ENCODE data around the gene TAP2.

TAP2 gene

GRCh38 chr6:32847004-32847403 lies 8.5 kb upstream of the TAP2 start:
- TF ChIP-seq YY1 (IDR thresholded peaks at IDR 0.05; ENCODE audit: insufficient read depth, insufficient read length) (no peak), SUZ12 (IDR thresholded peaks at IDR 0.05; ENCODE audit: extremely low read depth, insufficient read depth, insufficient read length) (no peak), ZNF274 (IDR thresholded peaks at IDR 0.05; ENCODE audit: low read depth, low read length) (no peak)
- Histone ChIP-seq H3K4me3 (ENCODE audit: insufficient read length, low read depth) (no peak overlapping the region), H3K27me3 (ENCODE audit: insufficient read depth, insufficient read length) (peaks cover 76% of the 10 kb centered on the region), H3K9me3 (ENCODE audit: insufficient read depth, low read length) (no peaks in the 10 kb centered on the region; the same call in 1 of the 2 replicates), H3K9ac (ENCODE audit: insufficient read length, low read depth) (no peak overlapping the region), H3K36me3 (ENCODE audit: insufficient read depth, insufficient read length, low read length) (no peaks in the 10 kb centered on the region), H3K4me1 (ENCODE audit: insufficient read depth, insufficient read length) (peaks cover 2% of the 10 kb centered on the region)
- DNase-seq (ENCODE audit: low read depth, low spot score): no peak

DNA sequence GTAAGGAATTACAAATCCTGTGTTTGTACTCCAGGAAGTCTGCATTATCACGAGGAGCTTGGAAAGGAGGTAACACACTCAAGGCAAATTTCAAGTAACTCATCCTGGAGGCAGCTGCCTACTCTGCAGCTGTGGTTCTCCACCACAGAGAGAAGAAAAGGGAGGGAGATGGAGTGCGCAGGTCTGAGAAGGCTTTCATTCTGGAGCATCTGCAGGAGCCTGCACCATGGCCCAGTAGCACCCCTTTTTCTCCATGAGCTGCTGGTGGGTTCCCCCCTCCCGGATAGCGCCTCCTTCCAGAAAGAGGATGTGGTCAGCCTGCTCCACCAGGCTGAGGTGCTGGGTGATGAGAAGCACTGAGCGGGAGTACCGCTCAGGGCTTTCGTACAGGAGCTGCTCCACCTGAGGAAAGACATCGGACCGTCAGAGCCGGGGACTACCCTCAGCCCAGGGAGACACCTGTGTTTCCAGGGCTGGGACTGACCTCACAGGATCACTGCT lies 6.9 kb upstream of the TAP2 start:
- H3K36me3 ChIP-seq (ENCODE audit: insufficient read depth, insufficient read length, low read length): no peaks in the 10 kb centered on the region
- H3K27me3 ChIP-seq (ENCODE audit: insufficient read depth, insufficient read length): peaks cover 74% of the 10 kb centered on the region
- no peak overlapping the region for H3K9ac ChIP-seq (ENCODE audit: insufficient read length, low read depth)
- no peak for DNase-seq (ENCODE audit: low read depth, low spot score)
- peaks cover 2% of the 10 kb centered on the region for H3K4me1 ChIP-seq (ENCODE audit: insufficient read depth, insufficient read length)
- no peak for TF ChIP-seq YY1 (IDR thresholded peaks at IDR 0.05; ENCODE audit: insufficient read depth, insufficient read length)
- TF ChIP-seq ZNF274 (IDR thresholded peaks at IDR 0.05; ENCODE audit: low read depth, low read length): no peak
- no peaks in the 10 kb centered on the region; the same call in 1 of the 2 replicates for H3K9me3 ChIP-seq (ENCODE audit: insufficient read depth, low read length)
- no peak overlapping the region for H3K4me3 ChIP-seq (ENCODE audit: insufficient read length, low read depth)

DNA sequence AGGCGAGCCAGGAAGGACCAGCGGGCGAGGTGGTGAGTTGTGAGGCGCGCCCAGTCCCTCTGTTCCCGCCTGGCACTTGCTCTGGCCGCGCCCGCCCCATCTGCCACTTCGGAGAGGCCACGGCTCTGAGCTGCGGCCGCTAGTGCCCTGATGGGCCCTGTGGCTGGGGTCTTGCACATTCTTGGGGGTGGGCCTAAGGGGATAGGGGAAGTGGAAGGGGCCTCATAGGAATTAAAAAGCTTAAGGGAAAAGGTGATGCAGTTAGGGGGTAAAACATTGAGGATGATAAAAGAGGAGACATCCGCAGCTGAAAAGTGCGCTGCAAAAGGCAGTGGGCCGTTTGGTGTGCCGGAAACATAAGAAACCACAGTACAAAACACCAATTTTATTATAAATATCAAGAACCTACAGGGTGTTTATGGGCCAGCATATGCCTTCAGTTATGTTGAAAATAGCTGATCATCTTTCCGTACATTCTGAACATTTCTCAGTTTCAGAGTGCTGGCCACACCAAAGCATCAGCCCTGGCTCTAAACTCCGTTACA lies 6.4 kb upstream of the TAP2 start:
- Histone ChIP-seq H3K36me3 (ENCODE audit: insufficient read depth, insufficient read length, low read length) (no peaks in the 10 kb centered on the region), H3K27me3 (ENCODE audit: insufficient read depth, insufficient read length) (peaks cover 73% of the 10 kb centered on the region), H3K9ac (ENCODE audit: insufficient read length, low read depth) (no peak overlapping the region), H3K9me3 (ENCODE audit: insufficient read depth, low read length) (no peaks in the 10 kb centered on the region; the same call in 1 of the 2 replicates), H3K4me3 (ENCODE audit: insufficient read length, low read depth) (peak overlapping the region; percentile 50), H3K4me1 (ENCODE audit: insufficient read depth, insufficient read length) (peaks cover 2% of the 10 kb centered on the region)
- TF ChIP-seq SUZ12 (IDR thresholded peaks at IDR 0.05; ENCODE audit: extremely low read depth, insufficient read depth, insufficient read length) (no peak), ZNF274 (IDR thresholded peaks at IDR 0.05; ENCODE audit: low read depth, low read length) (no peak), YY1 (IDR thresholded peaks at IDR 0.05; ENCODE audit: insufficient read depth, insufficient read length) (no peak)
- no peak for DNase-seq (ENCODE audit: low read depth, low spot score)

DNA sequence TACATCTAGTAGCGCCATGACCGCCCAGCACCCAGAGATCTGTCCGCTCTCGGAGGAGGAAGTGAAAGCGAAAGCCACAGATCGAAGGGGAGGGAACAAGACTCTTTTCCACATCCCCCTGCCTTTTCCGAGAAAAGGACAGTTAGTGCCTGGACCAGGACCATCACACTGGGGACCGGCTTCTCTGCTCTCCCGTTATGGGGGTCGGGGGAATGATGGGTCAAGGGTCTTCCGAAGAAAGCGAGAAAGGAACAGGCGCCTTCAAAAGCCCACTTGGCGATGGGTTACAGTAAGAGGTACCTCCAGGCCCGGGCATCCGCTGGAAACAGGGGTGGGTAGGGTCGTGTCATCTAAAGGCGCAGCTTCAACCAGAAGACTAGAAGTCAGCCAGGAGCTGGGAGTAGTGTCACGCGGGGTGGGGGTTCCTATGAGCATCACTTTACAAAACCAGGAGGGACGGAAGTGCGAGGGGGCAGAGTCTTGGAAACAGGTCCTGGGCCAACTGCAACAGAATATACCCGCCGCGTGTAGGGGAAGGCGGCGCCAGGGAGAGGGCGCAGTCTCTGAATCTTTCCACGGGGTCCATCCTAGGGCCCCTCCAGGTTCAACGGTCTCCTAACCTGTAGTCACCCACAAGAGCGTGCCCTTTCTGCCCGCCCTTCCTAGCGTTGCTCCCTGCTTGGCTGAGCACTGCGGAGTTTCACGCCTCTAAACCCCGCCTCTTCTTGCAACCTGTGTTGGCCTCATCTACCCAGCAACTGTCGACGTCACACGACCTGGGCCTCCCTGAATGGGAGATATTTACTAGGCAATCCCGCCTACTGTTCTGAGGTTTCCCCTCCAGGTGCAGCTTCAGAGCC lies 5.7 kb upstream of the TAP2 start, which contains the start of gene PSMB8:
PSMB8 (minus strand) TSS at position 69 of the 860 bp plus-strand sequence; CDS start at position 18, 51 bp downstream.
- H3K4me3 ChIP-seq (ENCODE audit: insufficient read length, low read depth): peak within 1 kb of the TSS; percentile 50
- no peaks in the 10 kb centered on the region; the same call in 1 of the 2 replicates for H3K9me3 ChIP-seq (ENCODE audit: insufficient read depth, low read length)
- TF ChIP-seq YY1 (IDR thresholded peaks at IDR 0.05; ENCODE audit: insufficient read depth, insufficient read length) (no peak), SUZ12 (IDR thresholded peaks at IDR 0.05; ENCODE audit: extremely low read depth, insufficient read depth, insufficient read length) (no peak), ZNF274 (IDR thresholded peaks at IDR 0.05; ENCODE audit: low read depth, low read length) (no peak)
- H3K36me3 ChIP-seq (ENCODE audit: insufficient read depth, insufficient read length, low read length): no peaks in the 10 kb centered on the region
- peak within 1 kb of the TSS; percentile 64 for H3K9ac ChIP-seq (ENCODE audit: insufficient read length, low read depth)
- peaks cover 2% of the 10 kb centered on the region for H3K4me1 ChIP-seq (ENCODE audit: insufficient read depth, insufficient read length)
- peak; percentile 72 for DNase-seq (ENCODE audit: low read depth, low spot score)
- peaks cover 71% of the 10 kb centered on the region for H3K27me3 ChIP-seq (ENCODE audit: insufficient read depth, insufficient read length)

DNA sequence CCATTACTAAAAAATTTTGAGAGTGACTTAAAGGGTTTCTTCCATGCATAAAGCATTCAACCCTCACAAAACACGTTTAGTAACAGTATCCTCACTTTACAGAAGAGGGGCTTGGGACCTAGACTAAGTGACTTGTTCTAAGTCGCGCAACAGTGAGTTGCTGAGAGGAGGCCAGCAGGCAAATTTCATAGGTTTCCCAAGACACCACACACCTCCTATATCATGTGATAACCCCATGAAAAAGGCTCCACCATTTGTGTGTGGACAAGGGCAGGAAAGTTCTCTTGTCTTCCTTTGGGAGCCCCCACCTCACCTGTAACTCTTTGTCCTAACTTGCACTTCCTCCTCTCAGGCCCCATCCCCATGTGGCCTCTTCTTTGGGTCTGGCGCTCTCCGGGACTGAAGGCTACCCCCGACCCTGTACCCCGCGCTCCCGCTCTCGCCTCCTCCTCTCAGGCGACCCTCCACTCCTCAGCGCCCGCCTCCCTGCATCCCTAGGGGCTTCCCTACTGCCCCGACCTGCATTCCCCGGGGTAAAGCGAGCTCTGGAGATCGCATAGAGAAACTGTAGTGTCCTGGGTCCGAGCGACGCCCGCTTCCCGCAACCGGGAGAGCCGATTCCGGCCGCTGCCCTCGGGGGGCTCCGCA lies 4.9 kb upstream of the TAP2 start:
- no peaks in the 10 kb centered on the region for H3K36me3 ChIP-seq (ENCODE audit: insufficient read depth, insufficient read length, low read length)
- peaks cover 67% of the 10 kb centered on the region for H3K27me3 ChIP-seq (ENCODE audit: insufficient read depth, insufficient read length)
- H3K4me1 ChIP-seq (ENCODE audit: insufficient read depth, insufficient read length): peaks cover 2% of the 10 kb centered on the region

GRCh38 chr6:32842690-32843089 lies 4.2 kb upstream of the TAP2 start:
- H3K36me3 ChIP-seq (ENCODE audit: insufficient read depth, insufficient read length, low read length): no peaks in the 10 kb centered on the region
- DNase-seq (ENCODE audit: low read depth, low spot score): no peak
- peaks cover 2% of the 10 kb centered on the region for H3K4me1 ChIP-seq (ENCODE audit: insufficient read depth, insufficient read length)
- TF ChIP-seq YY1 (IDR thresholded peaks at IDR 0.05; ENCODE audit: insufficient read depth, insufficient read length) (no peak), SUZ12 (IDR thresholded peaks at IDR 0.05; ENCODE audit: extremely low read depth, insufficient read depth, insufficient read length) (no peak), ZNF274 (IDR thresholded peaks at IDR 0.05; ENCODE audit: low read depth, low read length) (no peak)
- H3K27me3 ChIP-seq (ENCODE audit: insufficient read depth, insufficient read length): peaks cover 64% of the 10 kb centered on the region
- no peak overlapping the region for H3K4me3 ChIP-seq (ENCODE audit: insufficient read length, low read depth)
- H3K9ac ChIP-seq (ENCODE audit: insufficient read length, low read depth): no peak overlapping the region
- H3K9me3 ChIP-seq (ENCODE audit: insufficient read depth, low read length): no peaks in the 10 kb centered on the region; the same call in 1 of the 2 replicates

More for the DNA sequence above, 4.9 kb upstream of the TAP2 start:
- Histone ChIP-seq H3K4me3 (ENCODE audit: insufficient read length, low read depth) (peak overlapping the region; percentile 50), H3K9me3 (ENCODE audit: insufficient read depth, low read length) (no peaks in the 10 kb centered on the region; the same call in 1 of the 2 replicates), H3K9ac (ENCODE audit: insufficient read length, low read depth) (peak overlapping the region; percentile 64)
- no peak for DNase-seq (ENCODE audit: low read depth, low spot score)
- TF ChIP-seq SUZ12 (IDR thresholded peaks at IDR 0.05; ENCODE audit: extremely low read depth, insufficient read depth, insufficient read length) (peak; percentile 47), YY1 (IDR thresholded peaks at IDR 0.05; ENCODE audit: insufficient read depth, insufficient read length) (no peak)

All from NT2/D1 (cell line).